Nephron (organoid): ENCODE results near the gene SSNA1.
"Not testable (repeated sequence)": the region's sequence is repeated elsewhere in the genome, so short reads cannot be mapped to it uniquely, and the experiment has no call there.

Experiments
- H3K27ac Mint-ChIP-seq, 3 experiments: 2 replicates each; pipeline ENCODE4 v1.8.0; 2020; ENCODE audit warnings: mixed read lengths in 3 of 3, mild to moderate bottlenecking in 2 of 3, moderate library complexity in 1 of 3
- H3K27me3 Mint-ChIP-seq: 2 replicates; pipeline ENCODE4 v1.8.0; 2021; ENCODE audit warnings: low read depth, mild to moderate bottlenecking, moderate library complexity, mixed read lengths
- H3K36me3 Mint-ChIP-seq: 2 replicates; pipeline ENCODE4 v1.8.0; 2020; ENCODE audit warnings: low read depth, mixed read lengths
- H3K4me1 Mint-ChIP-seq: 2 replicates; pipeline ENCODE4 v1.8.0; 2020; ENCODE audit warnings: mixed read lengths
- H3K4me3 Mint-ChIP-seq, 3 experiments: 2 replicates each; pipeline ENCODE4 v1.8.0; 2020; ENCODE audit warnings: mild to moderate bottlenecking in 3 of 3, mixed read lengths in 3 of 3, moderate library complexity in 2 of 3
- H3K9me3 Mint-ChIP-seq: 2 replicates; pipeline ENCODE4 v1.8.0; 2020; ENCODE audit warnings: mixed read lengths
- TF ChIP-seq, protein P1 (sequence below), 3 experiments: fragments of 200-600 bp; sonication (generic); IDR thresholded peaks; one replicate each; pipeline ENCODE4 v1.5.0; 2021; ENCODE audit warnings: antibody characterized with exemption in 3 of 3; ENCODE audit not compliant: unreplicated experiment in 3 of 3

SSNA1 gene

DNA sequence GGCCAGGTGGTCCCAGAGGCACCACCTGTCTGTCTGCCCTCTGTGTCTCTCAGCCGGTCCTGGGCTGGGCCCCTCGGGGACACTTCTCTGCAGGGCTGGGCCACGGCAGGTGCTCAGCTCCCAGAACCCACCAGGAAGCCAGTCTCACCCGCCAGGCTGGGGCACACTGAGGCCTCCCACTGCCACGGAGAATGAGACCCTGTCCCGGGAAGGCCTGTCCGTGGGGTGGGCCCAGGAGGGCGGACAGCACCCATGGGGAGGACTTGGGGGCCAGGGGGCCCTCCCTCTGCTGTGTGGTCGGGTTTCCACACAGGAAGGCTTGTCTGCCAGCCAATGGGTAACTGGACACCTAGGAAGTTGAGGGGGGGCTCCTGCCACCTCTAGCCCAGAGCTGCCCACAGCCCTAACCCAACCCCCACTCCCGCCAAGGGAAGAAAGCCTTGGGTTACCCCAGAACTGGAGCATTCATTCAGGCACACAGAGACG, 48.5 kb downstream of the SSNA1 start:
- Mint-ChIP-seq H3K36me3 (no peaks in the 10 kb centered on the region), H3K27ac (no peak overlapping the region), H3K4me3 (peak overlapping the region in 1 of 3 experiments; percentile 39), H3K27me3 (peaks cover 5% of the 10 kb centered on the region), H3K9me3 (no peaks in the 10 kb centered on the region), H3K4me1 (peaks cover 24% of the 10 kb centered on the region)
- TF ChIP-seq, protein P1, sequence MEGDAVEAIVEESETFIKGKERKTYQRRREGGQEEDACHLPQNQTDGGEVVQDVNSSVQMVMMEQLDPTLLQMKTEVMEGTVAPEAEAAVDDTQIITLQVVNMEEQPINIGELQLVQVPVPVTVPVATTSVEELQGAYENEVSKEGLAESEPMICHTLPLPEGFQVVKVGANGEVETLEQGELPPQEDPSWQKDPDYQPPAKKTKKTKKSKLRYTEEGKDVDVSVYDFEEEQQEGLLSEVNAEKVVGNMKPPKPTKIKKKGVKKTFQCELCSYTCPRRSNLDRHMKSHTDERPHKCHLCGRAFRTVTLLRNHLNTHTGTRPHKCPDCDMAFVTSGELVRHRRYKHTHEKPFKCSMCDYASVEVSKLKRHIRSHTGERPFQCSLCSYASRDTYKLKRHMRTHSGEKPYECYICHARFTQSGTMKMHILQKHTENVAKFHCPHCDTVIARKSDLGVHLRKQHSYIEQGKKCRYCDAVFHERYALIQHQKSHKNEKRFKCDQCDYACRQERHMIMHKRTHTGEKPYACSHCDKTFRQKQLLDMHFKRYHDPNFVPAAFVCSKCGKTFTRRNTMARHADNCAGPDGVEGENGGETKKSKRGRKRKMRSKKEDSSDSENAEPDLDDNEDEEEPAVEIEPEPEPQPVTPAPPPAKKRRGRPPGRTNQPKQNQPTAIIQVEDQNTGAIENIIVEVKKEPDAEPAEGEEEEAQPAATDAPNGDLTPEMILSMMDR (IDR thresholded peaks at IDR 0.05; ENCODE audit: unreplicated experiment in 3 of 3): no peak

- peaks cover 10% of the 10 kb centered on the region for H3K36me3 Mint-ChIP-seq
- peaks cover 31% of the 10 kb centered on the region for H3K4me1 Mint-ChIP-seq
- H3K27me3 Mint-ChIP-seq: peaks cover 5% of the 10 kb centered on the region
- TF ChIP-seq, protein P1 (IDR thresholded peaks at IDR 0.05; ENCODE audit: unreplicated experiment in 3 of 3): no peak
- H3K27ac Mint-ChIP-seq: peak overlapping the region; percentile 23 to 51 (median 40)
- peak overlapping the region; percentile 54 to 70 (median 56) for H3K4me3 Mint-ChIP-seq
- no peaks in the 10 kb centered on the region for H3K9me3 Mint-ChIP-seq
Observed at GRCh38 chr9:137237759-137238726, 49.6 kb downstream of the SSNA1 start.

DNA sequence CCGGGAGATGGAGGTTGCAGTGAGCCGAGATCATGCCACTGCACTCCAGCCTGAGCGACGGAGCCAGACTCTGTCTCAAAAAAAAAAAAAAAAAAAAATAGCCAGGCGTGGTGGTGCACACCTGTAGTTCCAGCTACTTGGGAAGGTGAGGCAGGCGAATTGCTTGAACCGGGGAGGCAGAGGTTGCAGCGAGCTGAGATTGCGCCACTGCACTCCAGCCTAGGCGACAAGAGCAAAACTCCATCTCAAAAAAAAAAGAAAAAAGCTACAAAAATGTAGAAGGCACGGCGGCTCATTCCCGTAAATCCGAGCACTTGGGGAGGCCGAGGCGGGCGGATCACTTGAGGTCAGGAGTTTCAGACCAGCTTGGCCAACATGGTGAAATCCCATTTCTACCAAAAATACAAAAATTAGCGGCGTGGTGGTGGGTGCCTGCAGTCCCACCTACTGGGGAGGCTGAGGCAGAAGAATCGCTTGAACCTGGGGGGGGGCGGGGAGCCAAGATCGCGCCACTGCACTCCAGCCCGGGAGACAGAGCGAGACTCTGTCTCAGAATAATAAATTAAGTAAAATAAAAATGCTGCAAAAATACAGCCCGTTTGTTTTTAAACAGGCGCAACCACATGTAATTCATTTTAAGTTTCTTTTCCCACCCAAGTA, 51.2 kb downstream of the SSNA1 start:
- Mint-ChIP-seq H3K4me3 (peak overlapping the region; percentile 79 to 86 (median 84)), H3K36me3 (peaks cover 19% of the 10 kb centered on the region), H3K27ac (peak overlapping the region in 2 of 3 experiments; percentile 69 to 84), H3K4me1 (peaks cover 38% of the 10 kb centered on the region)
- not testable (repeated sequence) for H3K27me3 Mint-ChIP-seq, H3K9me3 Mint-ChIP-seq
